Measurements from ENCODE around the gene GRIN3A.

GRCh38 chr9:101739311-101739710 lies 864 bp upstream of the GRIN3A start:
- TF ChIP-seq RCOR1 (IDR thresholded peaks at IDR 0.05; ENCODE audit: low read length) (no peak), CHD2 (IDR thresholded peaks at IDR 0.05; ENCODE audit: low read length, partially characterized antibody) (no peak), CTCF (IDR thresholded peaks at IDR 0.05) (no peak), TCF12 (IDR thresholded peaks at IDR 0.05) (no peak), MXI1 (IDR thresholded peaks at IDR 0.05; ENCODE audit: low read depth, low read length) (no peak), RFX5 (IDR thresholded peaks at IDR 0.05; ENCODE audit: low read length) (no peak), YY1 (IDR thresholded peaks at IDR 0.05; ENCODE audit: low read depth) (no peak)
- TF ChIP-seq, protein P1, sequence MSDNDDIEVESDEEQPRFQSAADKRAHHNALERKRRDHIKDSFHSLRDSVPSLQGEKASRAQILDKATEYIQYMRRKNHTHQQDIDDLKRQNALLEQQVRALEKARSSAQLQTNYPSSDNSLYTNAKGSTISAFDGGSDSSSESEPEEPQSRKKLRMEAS (IDR thresholded peaks at IDR 0.05; ENCODE audit: low read depth) = no peak
